Heart right ventricle (tissue), 16 donors: Measurements from ENCODE around the gene SMURF1. TPM values are rescaled to one million over a fixed set of nuclear protein-coding genes. Genes with fewer than 3 reads are reported as not detected.

Experiments
- ATAC-seq, 8 donors: fragments of 200-7000 bp; cut with Tn5 transposase; one replicate each; pipeline ENCODE4 v1.9.1; 2020; ENCODE audit warnings: mild to moderate bottlenecking in 8 of 8, moderate library complexity in 8 of 8, moderate number of reproducible peaks in 1 of 8
- DNase-seq, 2 donors: peaks; one replicate each; pipeline ENCODE4 v3.0.0-alpha.2; 2020
- H3K27ac ChIP-seq, 10 donors: fragments of 200-600 bp; sonication (generic) in 2 of 10; one replicate each; pipeline versions ENCODE4 v1.5.0 to v1.8.0; 2020 to 2022; ENCODE audit warnings: mild to moderate bottlenecking in 3 of 10
- H3K27me3 ChIP-seq, 7 donors: fragments of 200-600 bp; one replicate each; pipeline ENCODE4 v1.8.0; 2021 to 2022; ENCODE audit warnings: mild to moderate bottlenecking in 2 of 7
- H3K36me3 ChIP-seq, 9 donors: fragments of 200-600 bp; sonication (generic) in 1 of 9; one replicate each; pipeline versions ENCODE4 v1.5.0 to v1.8.0; 2020 to 2022; ENCODE audit warnings: mild to moderate bottlenecking in 2 of 9
- H3K4me1 ChIP-seq, 9 donors: fragments of 200-600 bp; sonication (generic) in 1 of 9; one replicate each; pipeline versions ENCODE4 v1.5.0 to v1.8.0; 2020 to 2022; ENCODE audit warnings: mild to moderate bottlenecking in 4 of 9
- H3K4me3 ChIP-seq, 10 donors: fragments of 200-600 bp; sonication (generic) in 2 of 10; one replicate each; pipeline versions ENCODE4 v1.5.0 to v1.8.0; 2020 to 2022; ENCODE audit warnings: mild to moderate bottlenecking in 7 of 10, moderate library complexity in 2 of 10
- H3K9me3 ChIP-seq, 11 donors: fragments of 200-600 bp in 10 of 11; sonication (generic) in 2 of 11; one replicate each; pipeline versions ENCODE4 v1.5.0 to v1.8.0; 2013 to 2022; ENCODE audit warnings: mild to moderate bottlenecking in 2 of 11, control low read depth in 1 of 11, moderate library complexity in 1 of 11
- CTCF ChIP-seq, 9 donors: fragments of 200-600 bp; sonication (generic) in 2 of 9; IDR thresholded peaks; one replicate each; pipeline versions ENCODE4 v1.5.0 to v1.8.0; 2021 to 2022; ENCODE audit warnings: antibody characterized with exemption in 9 of 9, mild to moderate bottlenecking in 5 of 9, moderate library complexity in 1 of 9
- WGBS, 2 donors: extraction: QIAGEN DNeasy Blood & Tissue Kit; methylation state at CpG; one replicate each; pipeline ENCODE4 v1.1.7; 2013; ENCODE audit warnings: inconsistent platforms in 1 of 2; 5-methylcytosine and 5-hydroxymethylcytosine counted together
- intact Hi-C, 10 donors: fragments of 100-400 bp; cut with DNase I; formaldehyde crosslinking; loops; one replicate each; pipeline versions ENCODE4 v1.11.1 to v1.14.2; 2022
- polyA plus RNA-seq, 2 donors: library from polyadenylated mRNA; stranded (reverse); fragments of 200-250 nt; gene quantifications; one replicate each; pipeline ENCODE4 v1.2.3, GENCODE V29; 2013
- total RNA-seq, 10 donors: library from RNA; stranded (reverse); fragmentation: NEBNext Ultra II Directional in 3 of 10; extraction: Animal tissue kit (Norgen Biotek cat#: 25700) in 3 of 10; gene quantifications; one replicate each; pipeline versions ENCODE4 v1.2.1 to v1.2.4, GENCODE V29; 2021 to 2023
- donor health status: Arrhythmogenic right ventricular cardiomyopathy.
- donor health status: ischemic (EF 13 %, LVEDD 7.1; RV severe dilation, severe dysfunction).
- donor health status: healthy with polysubstance abuse.
- donor health status: DM: no; HTN: yes; CAD: no.
- donor health status: DM: no; HTN: no; CAD: no.
- donor health status: ischemic (EF 25% LVEDD 6.9; RV normal size, moderate dysfunction).
- donor health status: ischemic (EF 25% LVEDD 5.7; RV mildly dilated, moderate dysfunction).
- donor health status: healthy.
- donor health status: DM: yes; HTN: yes; CAD: no.
- donor health status: Ischemic cardiomyopathy.
- donor health status: ischemic (EF 35%, LVEDD 5.7; RV mildly dilated, moderate dysfunction).
- donor health status: nonischemic (EF 11% LVEDD 7.7; RV severe dilation, severe dysfunction).
- donor health status: DM: yes; HTN: yes; CAD: no.
- donor health status: PGD.
- donor health status: ischemic (EF 29% LVEDD 5.4; RV normal size, mild dysfunction).
- donor health status: nonischemic (EF 23%, LVEDD 6.1; RV moderate dilation, normal function).

SMURF1 gene
- total and polyA plus RNA-seq, 12 donors: 4.2 to 14.7 (median 10.8) TPM

- no peak for TF ChIP-seq CTCF (IDR thresholded peaks at IDR 0.05)
- ATAC-seq (peak in 2 of 8 donors; percentile 29 to 36), DNase-seq (no peak)
- no peaks in the 10 kb centered on the region for H3K9me3 ChIP-seq
- H3K4me3 ChIP-seq: no peak overlapping the region
- no peak overlapping the region for H3K27ac ChIP-seq
- H3K4me1 ChIP-seq: peaks cover 0 to 4% (median 0%) of the 10 kb centered on the region in 9 donors
- H3K27me3 ChIP-seq: no peaks in the 10 kb centered on the region
- intact Hi-C loops: no loop called here
- peaks cover 0 to 100% (median 68%) of the 10 kb centered on the region in 9 donors for H3K36me3 ChIP-seq
- 88 to 89% methylated on average over 20 of the region's 20 CpGs for WGBS, 2 donors
Measured at GRCh38 chr7:99002827-99003212, 141.1 kb downstream of the SMURF1 start.

GRCh38 chr7:99002148-99002826 lies 141.6 kb downstream of the SMURF1 start:
- H3K4me1 ChIP-seq: peaks cover 0 to 4% (median 0%) of the 10 kb centered on the region in 9 donors
- no peak overlapping the region for H3K27ac ChIP-seq
- ATAC-seq: peak in 1 of 8 donors; percentile 16

GRCh38 chr7:99001482-99002147 lies 142.3 kb downstream of the SMURF1 start:
- H3K4me1 ChIP-seq: peaks cover 0 to 4% (median 0%) of the 10 kb centered on the region in 9 donors
- H3K9me3 ChIP-seq: no peaks in the 10 kb centered on the region
- WGBS, 2 donors: 89 to 92% methylated on average over 10 of the region's 10 CpGs
- no peak overlapping the region for H3K27ac ChIP-seq
- DNase-seq (no peak), ATAC-seq (no peak)
- no peaks in the 10 kb centered on the region for H3K27me3 ChIP-seq
- H3K36me3 ChIP-seq: peaks cover 0 to 100% (median 63%) of the 10 kb centered on the region in 9 donors
- no peak overlapping the region for H3K4me3 ChIP-seq
- intact Hi-C loops: no loop called here
- no peak for TF ChIP-seq CTCF (IDR thresholded peaks at IDR 0.05)

More at GRCh38 chr7:99002148-99002826, 141.6 kb downstream of the SMURF1 start:
- Histone ChIP-seq H3K27me3 (no peaks in the 10 kb centered on the region), H3K9me3 (no peaks in the 10 kb centered on the region), H3K4me3 (no peak overlapping the region), H3K36me3 (peaks cover 0 to 100% (median 66%) of the 10 kb centered on the region in 9 donors)
- intact Hi-C loops: no loop called here
- WGBS, 2 donors: 86 to 91% methylated on average over 12 of the region's 12 CpGs
- TF ChIP-seq CTCF (IDR thresholded peaks at IDR 0.05): no peak
- no peak for DNase-seq

GRCh38 chr7:99000904-99001465 lies 142.9 kb downstream of the SMURF1 start:
- WGBS, 2 donors: 89 to 92% methylated on average over 14 of the region's 14 CpGs
- H3K27ac ChIP-seq: no peak overlapping the region
- no peak for ATAC-seq

More at GRCh38 chr7:99000904-99001465, 142.9 kb downstream of the SMURF1 start:
- H3K4me1 ChIP-seq: peaks cover 0 to 4% (median 0%) of the 10 kb centered on the region in 9 donors
- no peak overlapping the region for H3K4me3 ChIP-seq
- no peak for TF ChIP-seq CTCF (IDR thresholded peaks at IDR 0.05)
- H3K9me3 ChIP-seq: no peaks in the 10 kb centered on the region
- H3K36me3 ChIP-seq: peaks cover 0 to 100% (median 63%) of the 10 kb centered on the region in 9 donors
- H3K27me3 ChIP-seq: no peaks in the 10 kb centered on the region
- DNase-seq: no peak
- intact Hi-C loops: no loop called here
